T-helper 2 cell treated with Interferon-gamma antibody and Interleukin-4, amounts not matched to agents 5 μg/mL and 100 μg/mL, for 36 hours (primary cell): ENCODE data around the gene KISS1R.
A peak's percentile ranks its signal among the peaks of the same experiment; 100 is the strongest.

Source experiments
- DNase-seq: peaks from one replicate; pipeline ENCODE4 v3.0.0; 2021; ENCODE audit warnings: low spot score
- H3K27ac Mint-ChIP-seq: one replicate; pipeline ENCODE4 v1.8.0; 2021; ENCODE audit warnings: mild to moderate bottlenecking, mixed read lengths
- H3K27me3 Mint-ChIP-seq: one replicate; pipeline ENCODE4 v1.8.0; 2021; ENCODE audit warnings: low read depth, mixed read lengths
- H3K36me3 Mint-ChIP-seq: one replicate; pipeline ENCODE4 v1.8.0; 2021; ENCODE audit warnings: low read depth, mixed read lengths
- H3K4me1 Mint-ChIP-seq: one replicate; pipeline ENCODE4 v1.8.0; 2021; ENCODE audit warnings: low read depth, mixed read lengths
- H3K4me3 Mint-ChIP-seq: one replicate; pipeline ENCODE4 v1.8.0; 2022; ENCODE audit warnings: mild to moderate bottlenecking, moderate library complexity, mixed read lengths
- H3K9me3 Mint-ChIP-seq: one replicate; pipeline ENCODE4 v1.8.0; 2021; ENCODE audit warnings: mixed read lengths

KISS1R gene

DNA sequence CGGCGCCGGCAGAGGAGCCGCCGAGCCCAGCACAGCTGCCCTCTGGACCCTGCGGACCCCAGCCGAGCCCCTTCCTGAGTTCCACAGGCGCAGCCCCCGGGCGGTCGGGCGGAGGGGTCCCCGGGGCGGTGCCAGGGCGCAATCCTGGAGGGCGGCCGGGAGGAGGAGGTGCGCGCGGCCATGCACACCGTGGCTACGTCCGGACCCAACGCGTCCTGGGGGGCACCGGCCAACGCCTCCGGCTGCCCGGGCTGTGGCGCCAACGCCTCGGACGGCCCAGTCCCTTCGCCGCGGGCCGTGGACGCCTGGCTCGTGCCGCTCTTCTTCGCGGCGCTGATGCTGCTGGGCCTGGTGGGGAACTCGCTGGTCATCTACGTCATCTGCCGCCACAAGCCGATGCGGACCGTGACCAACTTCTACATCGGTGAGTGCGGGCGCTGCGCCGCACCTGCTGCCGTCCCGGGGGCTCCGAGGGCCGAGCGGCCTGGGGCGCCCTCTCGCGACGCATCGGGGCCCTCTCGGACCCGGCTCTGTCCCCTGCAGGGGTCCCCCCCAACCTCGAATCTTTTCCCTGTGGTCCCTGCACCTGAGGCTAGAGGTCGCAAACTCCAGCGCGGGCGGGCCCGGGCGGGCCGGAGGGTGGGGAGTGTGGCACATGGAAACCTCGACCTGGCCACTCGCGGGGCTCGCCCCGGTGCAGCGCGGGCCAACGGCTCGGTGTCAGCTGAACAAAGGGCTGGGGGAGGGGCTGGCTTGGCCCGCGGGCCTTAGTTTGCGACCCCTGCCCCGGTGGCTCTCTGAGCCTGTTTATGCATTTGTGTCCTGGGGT lies at the start of gene KISS1R:
Gene KISS1R (plus strand): TSS at position 11 of the 829 bp plus-strand sequence. CDS start 170 bp downstream, at position 181.
- H3K4me1 Mint-ChIP-seq, result peaks cover 10% of the 10 kb centered on the region
- no peaks in the 10 kb centered on the region for H3K36me3 Mint-ChIP-seq
- H3K27ac Mint-ChIP-seq, result peak within 1 kb of the TSS; percentile 41
- no peaks in the 10 kb centered on the region for H3K9me3 Mint-ChIP-seq
- H3K4me3 Mint-ChIP-seq, result peak within 1 kb of the TSS; percentile 77
- H3K27me3 Mint-ChIP-seq, result peaks cover 11% of the 10 kb centered on the region
- DNase-seq, result peak; percentile 34

DNA sequence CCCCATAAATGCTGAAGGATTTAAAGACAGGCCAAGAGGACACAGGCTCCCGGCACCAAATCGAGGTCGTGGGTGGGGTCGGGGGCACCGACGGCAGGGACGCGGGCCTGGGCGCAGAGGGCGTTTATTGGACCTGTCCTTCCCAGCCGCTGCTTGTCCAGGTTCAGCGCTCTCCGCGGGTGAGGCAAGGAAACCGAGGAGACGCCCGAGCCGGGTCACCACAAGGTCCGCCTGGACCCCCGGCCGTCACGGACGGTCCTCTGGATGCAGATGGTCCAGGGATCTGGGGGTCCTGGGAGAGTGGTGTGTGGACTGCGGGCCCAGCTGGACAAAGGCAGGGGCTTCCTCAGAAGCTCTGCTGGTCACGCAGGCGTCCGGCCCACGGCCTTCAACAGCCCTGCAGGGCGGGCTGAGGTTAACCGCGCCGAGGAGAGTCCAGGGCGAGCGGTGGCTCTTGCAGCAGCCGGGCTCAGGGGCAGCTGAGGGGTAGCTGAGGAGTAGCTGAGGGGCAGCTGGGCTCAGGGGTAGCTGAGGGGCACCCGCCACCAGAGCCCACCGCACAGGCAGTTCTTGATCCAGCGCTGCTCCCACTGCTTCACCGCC lies 49.2 kb upstream of the KISS1R start:
- DNase-seq, result no peak
- Mint-ChIP-seq H3K27me3 (no peaks in the 10 kb centered on the region), H3K36me3 (peaks cover 19% of the 10 kb centered on the region), H3K27ac (no peak overlapping the region), H3K4me3 (no peak overlapping the region), H3K4me1 (peaks cover 11% of the 10 kb centered on the region), H3K9me3 (no peaks in the 10 kb centered on the region)

DNA sequence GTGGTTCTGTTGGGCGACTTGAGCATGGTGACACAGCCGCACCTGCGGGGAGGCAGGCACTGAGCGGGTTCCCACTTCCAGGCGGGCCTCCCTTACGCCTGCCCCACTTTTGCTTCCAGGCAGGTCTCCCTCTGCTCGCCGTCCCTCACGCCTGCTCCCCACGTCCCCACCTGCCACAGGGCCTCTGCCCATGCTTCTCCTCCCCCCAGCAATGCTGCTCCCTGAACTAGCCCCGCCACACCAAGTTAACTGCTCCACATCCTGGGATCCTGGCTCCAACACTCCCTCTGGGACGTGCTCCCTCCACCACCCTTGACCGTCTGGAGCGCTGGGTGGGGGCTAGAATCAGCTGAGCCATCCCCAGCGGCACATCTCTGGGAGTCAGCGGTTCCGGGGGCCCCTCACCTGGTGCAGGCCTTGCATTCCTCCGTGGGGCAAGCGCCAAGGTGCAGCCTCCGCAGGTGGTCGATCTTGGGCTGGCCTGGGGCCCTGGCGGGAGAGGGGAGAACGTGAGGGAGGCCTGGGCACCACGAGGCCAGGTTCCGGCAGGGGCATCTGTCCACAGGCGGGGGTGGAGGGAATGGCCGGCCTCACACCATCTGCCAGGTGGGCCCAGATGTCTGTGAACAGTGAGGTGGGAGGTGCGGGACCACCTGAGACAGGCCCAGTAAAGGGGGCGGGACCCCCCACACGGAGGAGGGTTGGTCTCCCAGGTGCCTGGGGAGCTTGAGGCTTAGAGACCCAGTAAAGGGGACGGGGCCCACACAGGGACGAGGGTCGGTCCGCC lies 48.5 kb upstream of the KISS1R start:
- Mint-ChIP-seq H3K27ac (peak overlapping the region; percentile 15), H3K4me3 (no peak overlapping the region), H3K27me3 (no peaks in the 10 kb centered on the region), H3K9me3 (no peaks in the 10 kb centered on the region), H3K36me3 (peaks cover 21% of the 10 kb centered on the region), H3K4me1 (peaks cover 8% of the 10 kb centered on the region)
- no peak for DNase-seq

DNA sequence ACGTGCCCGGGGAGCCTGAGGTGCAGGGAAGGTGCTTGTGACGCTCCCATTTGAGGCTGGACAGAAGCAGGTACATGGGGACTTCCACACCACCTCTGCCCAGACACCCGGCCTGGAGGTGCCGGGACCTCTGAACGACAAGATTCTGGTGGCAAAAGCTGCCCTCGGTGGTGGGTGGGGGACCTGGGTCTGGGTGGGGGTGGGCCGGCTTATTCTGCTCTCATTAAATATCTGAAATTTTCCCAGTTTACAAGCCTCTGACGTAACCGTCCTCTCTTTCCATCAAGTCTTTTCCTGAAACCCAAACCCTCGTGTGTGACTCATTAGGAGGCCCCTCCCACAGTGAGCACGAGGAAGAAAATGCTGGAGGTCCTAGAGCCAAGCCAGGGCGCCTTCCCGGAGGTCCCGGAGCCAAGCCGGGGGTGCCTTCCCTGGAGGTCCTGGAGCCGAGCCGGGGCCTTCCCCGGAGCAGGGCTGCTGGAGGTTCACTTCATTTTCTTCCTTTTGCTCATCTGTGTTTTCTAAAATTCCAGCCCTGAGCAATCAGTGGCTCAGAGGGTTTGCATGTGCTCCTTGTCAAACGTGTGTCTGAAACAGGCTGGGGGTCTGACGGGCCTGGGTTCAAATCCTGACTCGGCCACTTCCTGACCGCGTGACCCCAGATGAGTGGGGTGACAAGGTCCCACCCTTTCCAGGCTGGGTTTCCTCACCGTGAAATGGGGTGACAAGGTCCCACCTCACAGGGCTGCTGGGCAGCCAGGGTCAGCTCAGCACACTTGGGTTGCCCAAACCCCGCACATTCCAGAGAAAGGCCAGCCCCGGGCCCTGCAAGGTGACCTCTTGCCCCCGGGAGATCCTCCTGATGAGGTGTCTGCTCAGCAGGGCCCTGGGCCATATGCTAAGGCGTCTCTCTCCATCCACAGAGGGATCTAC lies 47.6 kb upstream of the KISS1R start:
- Mint-ChIP-seq H3K4me1 (peaks cover 5% of the 10 kb centered on the region), H3K27me3 (no peaks in the 10 kb centered on the region), H3K36me3 (peaks cover 21% of the 10 kb centered on the region), H3K9me3 (no peaks in the 10 kb centered on the region), H3K4me3 (no peak overlapping the region), H3K27ac (no peak overlapping the region)
- no peak for DNase-seq

DNA sequence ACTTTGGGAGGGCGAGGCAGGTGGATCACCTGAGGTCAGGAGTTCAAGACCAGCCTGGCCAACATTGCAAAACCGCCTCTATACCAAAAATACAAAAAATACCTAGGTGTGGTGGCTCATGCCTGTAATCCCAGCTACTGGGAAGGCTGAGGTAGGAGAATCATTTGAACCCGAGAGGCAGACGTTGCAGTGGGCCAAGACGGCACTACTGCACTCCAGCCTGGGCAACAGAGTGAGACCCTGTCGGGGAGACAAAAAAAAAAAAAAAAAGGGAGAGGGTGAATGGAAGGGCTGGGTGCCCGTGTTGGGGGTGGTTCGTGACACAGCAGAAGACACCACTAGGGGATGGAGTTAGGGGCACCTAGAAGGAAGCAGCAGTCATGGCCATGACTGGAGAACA lies 46.8 kb upstream of the KISS1R start:
- peak overlapping the region; percentile 22 for H3K4me3 Mint-ChIP-seq
- peak overlapping the region; percentile 68 for H3K27ac Mint-ChIP-seq
- no peaks in the 10 kb centered on the region for H3K27me3 Mint-ChIP-seq
- H3K4me1 Mint-ChIP-seq, result peaks cover 5% of the 10 kb centered on the region
- H3K9me3 Mint-ChIP-seq, result no peaks in the 10 kb centered on the region
- no peak for DNase-seq
- peaks cover 21% of the 10 kb centered on the region for H3K36me3 Mint-ChIP-seq

DNA sequence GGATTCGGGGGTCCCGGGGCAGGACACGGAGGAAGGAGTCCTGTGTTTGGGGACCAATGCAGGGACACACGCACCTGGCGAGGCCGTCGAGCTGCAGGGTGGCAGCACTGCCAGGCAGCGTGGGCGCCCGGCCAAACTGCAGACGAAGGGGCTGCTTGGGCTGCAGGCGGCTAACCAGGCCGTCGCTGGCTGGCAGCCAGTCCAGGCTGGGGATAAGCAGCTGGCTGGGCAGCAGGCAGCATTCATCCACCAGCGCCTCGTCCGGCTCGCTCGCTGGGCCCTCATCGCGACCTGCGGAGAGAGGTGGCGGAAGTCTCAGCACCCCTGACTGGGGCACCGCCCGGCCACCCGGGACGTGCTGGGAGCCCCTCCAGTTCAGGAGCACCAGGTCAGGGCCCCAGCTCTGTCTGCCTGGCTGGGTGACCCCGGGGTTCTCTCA lies 46.2 kb upstream of the KISS1R start:
- DNase-seq, result no peak
- Mint-ChIP-seq H3K9me3 (no peaks in the 10 kb centered on the region), H3K27ac (no peak overlapping the region), H3K27me3 (no peaks in the 10 kb centered on the region), H3K4me1 (peaks cover 5% of the 10 kb centered on the region), H3K36me3 (peaks cover 19% of the 10 kb centered on the region), H3K4me3 (no peak overlapping the region)

DNA sequence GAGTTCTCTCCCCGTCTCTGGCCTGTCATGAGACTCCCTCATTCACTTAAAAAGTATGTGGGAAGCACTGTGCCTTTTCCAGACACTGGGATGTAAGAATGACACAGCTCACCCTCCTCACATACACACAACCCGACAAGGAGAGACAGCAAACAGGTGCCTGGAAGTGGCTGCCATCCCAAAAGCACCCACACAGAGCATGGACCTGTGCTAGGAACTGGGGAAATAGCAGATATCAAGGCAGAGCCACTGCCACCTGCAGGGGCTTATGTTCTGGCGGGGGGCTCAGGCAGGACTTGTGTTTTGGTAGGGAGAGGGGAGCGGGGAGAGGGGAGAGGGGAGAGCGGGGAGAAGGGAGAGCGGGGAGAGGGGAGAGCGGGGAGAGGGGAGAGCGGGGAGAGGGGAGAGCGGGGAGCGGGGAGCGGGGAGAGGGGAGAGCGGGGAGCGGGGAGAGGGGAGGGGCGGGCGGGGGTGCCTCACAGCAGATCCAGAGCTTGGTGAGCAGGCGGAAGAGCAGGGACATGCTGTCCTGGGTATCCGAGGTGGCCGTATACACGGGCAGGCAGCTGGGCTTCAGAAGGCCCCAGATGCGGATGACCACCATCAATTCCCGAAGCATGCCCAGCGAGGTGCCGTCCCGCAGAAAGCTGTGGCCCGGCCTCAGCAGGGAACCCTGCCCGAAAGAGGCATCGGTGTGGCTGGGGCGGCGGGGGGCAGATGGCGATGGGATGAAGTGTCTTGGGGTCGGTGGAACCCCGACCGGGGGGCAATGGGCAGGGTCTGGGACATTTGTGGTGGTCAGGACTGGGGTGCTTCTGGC lies 45.5 kb upstream of the KISS1R start:
- Mint-ChIP-seq H3K4me3 (peak overlapping the region; percentile 84), H3K36me3 (peaks cover 19% of the 10 kb centered on the region), H3K27me3 (no peaks in the 10 kb centered on the region), H3K27ac (peak overlapping the region; percentile 92), H3K9me3 (no peaks in the 10 kb centered on the region), H3K4me1 (peaks cover 5% of the 10 kb centered on the region)
- no peak for DNase-seq

DNA sequence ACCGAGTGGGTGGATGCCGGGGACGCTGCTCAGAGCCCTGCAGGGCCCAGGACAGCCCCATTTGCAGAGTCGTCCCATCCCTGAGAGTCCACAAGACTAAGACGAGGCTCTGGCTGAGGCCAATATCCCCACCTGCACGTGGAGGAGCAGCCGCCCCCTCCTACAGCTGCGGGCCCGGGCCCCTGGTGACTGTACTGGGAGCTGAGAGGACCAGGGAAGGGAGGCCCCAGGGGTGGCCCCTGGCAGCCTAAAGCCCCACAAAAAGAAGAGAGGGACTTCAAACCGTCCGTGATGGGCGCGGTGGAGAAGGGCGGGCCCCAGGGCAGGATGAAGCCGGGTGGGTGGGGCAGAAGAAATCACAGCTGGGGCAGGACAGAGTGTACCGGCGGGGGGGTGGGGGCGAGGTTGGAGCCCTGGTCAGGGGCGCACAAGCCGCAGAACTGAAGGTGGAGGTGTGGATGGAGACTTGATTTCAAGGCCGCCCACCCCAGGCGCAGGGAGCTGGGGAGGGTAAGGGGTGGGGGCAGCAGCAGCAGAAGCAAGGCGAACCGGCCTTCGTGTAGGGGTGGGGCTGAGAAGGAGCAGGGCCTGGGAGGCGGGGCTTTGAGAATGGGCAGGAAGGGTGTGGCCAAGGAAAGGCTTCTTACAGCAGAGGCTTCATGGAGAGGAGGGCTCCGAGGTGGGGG lies 44.7 kb upstream of the KISS1R start:
- Mint-ChIP-seq H3K4me3 (peak overlapping the region; percentile 84), H3K27me3 (no peaks in the 10 kb centered on the region), H3K27ac (peak overlapping the region; percentile 92), H3K36me3 (peaks cover 17% of the 10 kb centered on the region), H3K4me1 (peaks cover 5% of the 10 kb centered on the region), H3K9me3 (no peaks in the 10 kb centered on the region)
- DNase-seq, result peak; percentile 78

DNA sequence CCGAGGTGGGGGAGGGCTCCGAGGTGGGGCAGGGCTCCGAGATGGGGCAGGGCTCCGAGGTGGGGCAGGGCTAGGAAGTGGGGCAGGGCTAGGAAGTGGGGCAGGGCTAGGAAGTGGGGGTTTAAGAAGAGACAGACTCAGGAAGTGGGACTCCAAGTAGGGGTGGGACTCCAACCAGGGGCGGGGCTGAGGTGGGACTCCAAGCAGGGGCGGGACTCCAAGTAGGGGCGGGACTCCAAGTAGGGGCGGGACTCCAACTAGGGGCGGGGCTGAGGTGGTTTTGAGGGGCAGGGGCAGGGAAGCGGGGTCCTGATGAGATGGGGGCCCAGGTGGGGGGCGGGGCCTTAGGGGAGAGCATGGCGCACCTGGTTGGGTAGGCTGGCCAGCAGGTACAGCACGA lies 44.0 kb upstream of the KISS1R start:
- H3K27ac Mint-ChIP-seq, result peak overlapping the region; percentile 86
- H3K27me3 Mint-ChIP-seq, result no peaks in the 10 kb centered on the region
- peaks cover 15% of the 10 kb centered on the region for H3K36me3 Mint-ChIP-seq
- H3K4me3 Mint-ChIP-seq, result peak overlapping the region; percentile 52
- H3K4me1 Mint-ChIP-seq, result peaks cover 5% of the 10 kb centered on the region
- DNase-seq, result peak; percentile 52
- no peaks in the 10 kb centered on the region for H3K9me3 Mint-ChIP-seq

DNA sequence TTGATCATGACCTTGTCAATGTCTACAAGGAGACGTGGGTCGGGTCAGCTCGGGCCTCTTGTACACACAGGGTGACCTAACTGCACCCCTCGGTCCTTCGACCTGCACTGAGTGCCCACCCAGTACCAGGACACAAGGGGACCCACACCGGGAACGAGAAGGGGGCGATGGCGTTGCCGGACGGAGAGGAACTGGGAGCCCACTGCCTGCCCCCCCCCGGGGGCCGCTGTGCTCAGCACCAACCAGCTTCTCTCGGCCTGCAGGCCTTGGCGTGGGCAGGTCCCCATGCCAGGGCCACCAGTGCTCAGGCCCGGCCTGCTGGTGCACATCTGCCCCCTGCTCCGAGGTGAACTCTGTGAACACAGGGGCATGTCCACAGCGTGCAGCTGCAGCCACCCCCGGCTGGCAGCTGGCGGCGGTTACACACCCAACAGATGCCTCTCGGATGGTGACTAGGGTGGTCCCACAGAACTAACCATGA lies 43.5 kb upstream of the KISS1R start:
- Mint-ChIP-seq H3K9me3 (no peaks in the 10 kb centered on the region), H3K4me3 (no peak overlapping the region), H3K4me1 (peaks cover 5% of the 10 kb centered on the region), H3K27ac (no peak overlapping the region), H3K36me3 (peaks cover 13% of the 10 kb centered on the region), H3K27me3 (no peaks in the 10 kb centered on the region)
- no peak for DNase-seq

DNA sequence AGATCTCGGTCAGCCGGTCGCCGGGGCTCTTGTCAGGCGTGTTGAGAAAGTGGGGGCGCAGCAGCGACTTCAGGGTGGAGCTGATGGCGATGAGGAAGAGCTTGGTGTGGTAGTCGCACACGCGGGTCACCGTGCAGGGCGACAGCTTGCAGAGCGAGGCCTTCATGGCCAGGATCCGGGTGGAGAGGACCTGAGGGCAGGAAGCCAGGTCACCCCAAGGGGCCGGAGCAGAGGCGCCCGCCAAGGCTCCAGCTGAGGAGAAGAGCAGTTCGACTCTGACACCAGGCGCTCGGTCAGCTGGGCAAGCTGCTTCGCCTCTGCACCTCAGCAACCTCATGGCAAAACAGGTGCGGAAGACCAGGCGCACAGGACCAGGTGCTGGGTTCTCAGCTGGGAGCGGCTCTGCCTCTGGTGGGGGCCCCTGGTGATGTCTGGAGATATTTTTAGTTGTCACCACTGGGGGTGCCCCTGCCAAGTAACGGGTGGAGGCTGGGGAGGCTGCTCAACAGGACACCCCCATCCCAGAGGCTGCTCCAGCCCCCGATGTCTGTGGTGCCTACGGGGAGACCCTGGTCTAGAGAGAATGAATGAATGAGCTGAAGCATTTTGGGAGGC lies 41.8 kb upstream of the KISS1R start:
- Mint-ChIP-seq H3K4me3 (no peak overlapping the region), H3K36me3 (peaks cover 10% of the 10 kb centered on the region), H3K4me1 (peaks cover 5% of the 10 kb centered on the region), H3K27me3 (no peaks in the 10 kb centered on the region), H3K27ac (no peak overlapping the region), H3K9me3 (no peaks in the 10 kb centered on the region)
- no peak for DNase-seq

DNA sequence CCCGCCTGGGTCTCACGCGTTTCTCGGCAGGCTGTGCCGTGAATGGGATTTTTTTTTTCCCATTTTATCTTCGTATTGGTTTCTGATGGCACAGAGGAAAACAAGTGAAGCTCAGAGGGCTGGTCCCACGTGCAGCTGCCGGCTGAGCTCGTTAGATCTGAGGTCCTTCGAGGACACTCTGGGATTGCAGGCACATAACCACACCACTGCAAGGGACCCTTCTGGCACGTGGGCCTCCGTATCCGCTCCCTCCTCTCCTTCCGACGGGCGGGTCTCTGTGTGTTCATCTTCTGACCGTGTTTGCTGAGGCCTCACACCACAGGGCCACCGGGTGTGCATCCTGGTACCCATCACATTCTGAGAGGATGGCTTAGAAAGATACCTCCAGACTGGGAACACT lies 41.0 kb upstream of the KISS1R start:
- no peak for DNase-seq
- no peak overlapping the region for H3K4me3 Mint-ChIP-seq
- no peaks in the 10 kb centered on the region for H3K27me3 Mint-ChIP-seq
- no peaks in the 10 kb centered on the region for H3K9me3 Mint-ChIP-seq
- peaks cover 9% of the 10 kb centered on the region for H3K36me3 Mint-ChIP-seq
- no peak overlapping the region for H3K27ac Mint-ChIP-seq
- H3K4me1 Mint-ChIP-seq, result peaks cover 5% of the 10 kb centered on the region
